Naive thymus-derived CD4-positive, alpha-beta T cell (primary cell): ENCODE data around the gene TMEM82. TPM values are rescaled to one million over a fixed set of nuclear protein-coding genes. Genes with fewer than 3 reads are reported as not detected.

Experiments
- ATAC-seq: fragments of 150-1000 bp; cut with Tn5 transposase; 2 replicates; pipeline ENCODE4 v1.10.0; 2021; ENCODE audit warnings: mild to moderate bottlenecking, moderate library complexity
- CTCF ChIA-PET: fragments of 350-600 bp; sonication (Branson Sonifier 250); formaldehyde crosslinking; loops from one replicate; lab custom pipeline; 2021; ENCODE audit warnings: antibody characterized with exemption; lab: Charles Lee
- POLR2A ChIA-PET: fragments of 350-600 bp; sonication (Branson Sonifier 250); formaldehyde crosslinking; loops from one replicate; lab custom pipeline; 2021; ENCODE audit warnings: antibody characterized with exemption, inconsistent platforms; lab: Charles Lee
- DNase-seq, 9 donors: peaks; one replicate each; pipeline versions ENCODE4 v3.0.0 to v3.0.0-alpha.2; 2020 to 2022; ENCODE audit warnings: mixed read lengths in 1 of 9
- H3K27ac ChIP-seq: one replicate; pipeline ENCODE4 v1.7.0; 2013; ENCODE audit warnings: mild to moderate bottlenecking, low read depth, low read length, moderate library complexity
- H3K27me3 ChIP-seq, 2 donors: one replicate each; pipeline ENCODE4 v1.7.0; 2013; ENCODE audit warnings: low read length in 2 of 2, mild to moderate bottlenecking in 2 of 2, moderate library complexity in 2 of 2; ENCODE audit not compliant: control insufficient read depth in 2 of 2, insufficient read depth in 2 of 2
- H3K36me3 ChIP-seq, 3 experiments: 1 replicate in 2 of 3; 2 replicates in 1 of 3; pipeline ENCODE4 v1.7.0; 2013; ENCODE audit warnings: low read length in 3 of 3, mild to moderate bottlenecking in 3 of 3, moderate library complexity in 1 of 3; ENCODE audit not compliant: insufficient read depth in 3 of 3, control insufficient read depth in 2 of 3
- H3K4me1 ChIP-seq, 2 donors: one replicate each; pipeline ENCODE4 v1.7.0; 2013; ENCODE audit warnings: low read length in 2 of 2, mild to moderate bottlenecking in 2 of 2, moderate library complexity in 1 of 2; ENCODE audit not compliant: control insufficient read depth in 2 of 2, insufficient read depth in 2 of 2
- H3K4me3 ChIP-seq: 2 replicates; pipeline ENCODE4 v1.7.0; 2013; ENCODE audit warnings: mild to moderate bottlenecking, low read length
- H3K9me3 ChIP-seq, 3 experiments: 1 replicate in 2 of 3; 2 replicates in 1 of 3; pipeline ENCODE4 v1.7.0; 2013; ENCODE audit warnings: low read length in 3 of 3; ENCODE audit not compliant: control insufficient read depth in 2 of 3
- H3K27ac Mint-ChIP-seq, 9 donors: one replicate each; pipeline ENCODE4 v1.8.0; 2020 to 2022; ENCODE audit warnings: mixed read lengths in 9 of 9, mild to moderate bottlenecking in 8 of 9, moderate library complexity in 5 of 9, inconsistent platforms in 2 of 9
- H3K27me3 Mint-ChIP-seq, 5 donors: one replicate each; pipeline ENCODE4 v1.8.0; 2021 to 2022; ENCODE audit warnings: mixed read lengths in 5 of 5, mild to moderate bottlenecking in 1 of 5
- H3K36me3 Mint-ChIP-seq, 5 donors: one replicate each; pipeline ENCODE4 v1.8.0; 2020 to 2022; ENCODE audit warnings: mixed read lengths in 5 of 5, mild to moderate bottlenecking in 3 of 5, inconsistent platforms in 1 of 5
- H3K4me1 Mint-ChIP-seq, 7 donors: one replicate each; pipeline ENCODE4 v1.8.0; 2020 to 2022; ENCODE audit warnings: mixed read lengths in 7 of 7, mild to moderate bottlenecking in 3 of 7, inconsistent platforms in 1 of 7
- H3K4me3 Mint-ChIP-seq, 10 donors: one replicate each; pipeline ENCODE4 v1.8.0; 2020 to 2022; ENCODE audit warnings: mild to moderate bottlenecking in 10 of 10, mixed read lengths in 10 of 10, moderate library complexity in 6 of 10, inconsistent platforms in 2 of 10
- H3K9me3 Mint-ChIP-seq, 11 donors: one replicate each; pipeline ENCODE4 v1.8.0; 2020 to 2022; ENCODE audit warnings: mixed read lengths in 11 of 11, mild to moderate bottlenecking in 4 of 11, inconsistent platforms in 1 of 11, moderate library complexity in 1 of 11
- intact Hi-C, 2 donors: fragments of 100-400 bp; cut with micrococcal nuclease; formaldehyde crosslinking; loops; one replicate each; pipeline ENCODE4 v1.15.1; 2023
- polyA plus RNA-seq, 2 donors: library from polyadenylated mRNA; unstranded; fragments of 300-500 nt; fragmentation: Illumina TruSeq; gene quantifications; one replicate each; pipeline ENCODE4 v1.2.3, GENCODE V29; 2021
- total RNA-seq, 6 experiments: library from RNA in 5 of 6; stranded (reverse) in 5 of 6; gene quantifications; 1 replicate in 5 of 6; 2 replicates in 1 of 6; pipeline ENCODE4 v1.2.3 and lab custom pipeline; 2021 to 2026

The TMEM82 gene
- total and polyA plus RNA-seq, 7 experiments from 2014 or later = not detected

DNA sequence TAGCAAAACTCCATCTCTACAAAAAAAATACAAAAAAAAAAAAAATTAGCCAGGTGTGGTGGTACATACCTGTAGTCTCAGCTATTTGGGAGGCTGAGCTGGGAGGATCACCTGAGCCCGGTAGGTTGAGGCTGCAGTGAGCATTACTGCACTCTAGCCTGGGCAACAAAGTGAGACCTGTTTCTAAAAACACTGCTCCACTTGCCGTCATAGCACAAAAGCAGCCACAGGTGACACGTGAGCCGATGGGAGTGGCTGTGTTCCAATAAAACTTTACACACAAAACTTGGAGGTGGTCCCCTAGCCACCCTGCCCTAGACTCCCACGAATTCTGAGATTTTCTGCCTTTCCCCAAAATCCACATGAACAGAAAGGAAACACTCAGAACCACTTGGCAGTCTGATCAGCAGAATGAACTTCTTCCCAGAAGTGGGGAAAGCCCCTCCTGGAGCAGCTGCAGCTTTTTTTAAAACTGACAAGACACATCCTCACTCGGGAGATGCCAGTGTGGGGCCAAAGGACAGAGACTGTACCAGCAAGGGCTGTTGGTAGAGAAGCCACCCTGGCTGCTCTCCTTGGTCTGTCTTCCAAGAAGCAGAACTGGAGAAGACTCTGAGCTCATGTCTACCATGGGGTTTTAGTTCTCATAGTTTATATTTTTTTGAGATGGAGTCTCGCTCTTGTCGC, 34.9 kb upstream of the TMEM82 start:
- H3K4me3 ChIP-seq = no peak overlapping the region
- no peaks in the 10 kb centered on the region for H3K27me3 ChIP-seq
- Mint-ChIP-seq H3K4me3 (no peak overlapping the region), H3K4me1 (peaks cover 14 to 37% (median 34%) of the 10 kb centered on the region in 7 donors), H3K9me3 (peaks cover 0 to 2% (median 0%) of the 10 kb centered on the region in 11 donors), H3K27me3 (no peaks in the 10 kb centered on the region), H3K27ac (no peak overlapping the region), H3K36me3 (peaks cover 0 to 17% (median 0%) of the 10 kb centered on the region in 5 donors)
- DNase-seq (no peak), ATAC-seq (no peak)
- H3K9me3 ChIP-seq = no peaks in the 10 kb centered on the region
- H3K27ac ChIP-seq = no peak overlapping the region
- CTCF ChIA-PET = interaction anchor here (0.6 kb wide), 1 partner anchor 34 kb away, joined by 4 read pairs; no protein-coding TSS in a partner anchor
- no peaks in the 10 kb centered on the region for H3K4me1 ChIP-seq
- POLR2A ChIA-PET = interaction anchor here (1.3 kb wide), 1 partner anchor 10 kb away, joined by 3 read pairs; no protein-coding TSS in a partner anchor
- intact Hi-C loops = no loop called here
- peaks cover 0 to 9% (median 0%) of the 10 kb centered on the region in 3 experiments for H3K36me3 ChIP-seq

DNA sequence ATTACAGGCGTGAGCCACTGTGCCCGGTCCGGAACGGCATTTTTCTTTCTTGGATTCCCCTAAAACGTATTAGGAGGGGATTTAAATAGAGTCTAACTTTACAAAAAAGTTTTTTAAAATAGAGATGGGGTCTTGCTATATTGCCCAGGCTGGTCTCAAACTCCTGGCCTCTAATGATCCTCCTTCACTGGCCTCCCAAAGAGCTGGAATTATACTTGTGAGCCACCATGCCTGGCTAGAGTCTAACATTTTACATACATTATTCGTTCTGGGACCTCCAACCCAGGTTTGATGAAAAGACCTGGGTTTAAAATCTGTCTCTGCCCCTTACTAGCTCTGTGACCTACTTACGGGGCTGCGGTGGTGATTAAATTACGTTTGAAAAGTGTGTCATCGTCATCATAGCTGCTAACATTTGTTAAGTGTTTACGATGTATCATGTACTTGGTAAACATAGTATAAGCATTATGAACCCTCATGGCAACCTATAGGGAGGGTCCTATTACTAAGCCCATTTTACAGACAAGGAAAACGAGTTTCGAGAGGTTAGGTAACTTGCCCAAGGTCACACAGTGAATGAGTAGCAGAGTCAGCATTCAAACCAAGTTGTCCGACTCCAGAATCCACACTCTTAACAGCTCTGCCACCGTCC, 33.7 kb upstream of the TMEM82 start:
- ChIA-PET POLR2A (interaction anchor here (0.6 to 1.3 kb wide), 4 partner anchors 8 to 1950 kb away, joined by 3 to 7 read pairs (median 4); no protein-coding TSS in a partner anchor), CTCF (interaction anchor here (0.6 kb wide), 1 partner anchor 106 kb away, joined by 5 read pairs; no protein-coding TSS in a partner anchor)
- Histone ChIP-seq H3K4me3 (no peak overlapping the region), H3K27me3 (no peaks in the 10 kb centered on the region), H3K36me3 (peaks cover 0 to 9% (median 0%) of the 10 kb centered on the region in 3 experiments), H3K9me3 (no peaks in the 10 kb centered on the region), H3K4me1 (no peaks in the 10 kb centered on the region), H3K27ac (no peak overlapping the region)
- intact Hi-C loops = no loop called here
- Mint-ChIP-seq H3K27ac (no peak overlapping the region), H3K36me3 (peaks cover 0 to 17% (median 0%) of the 10 kb centered on the region in 5 donors), H3K27me3 (no peaks in the 10 kb centered on the region), H3K9me3 (peaks cover 0 to 2% (median 0%) of the 10 kb centered on the region in 11 donors), H3K4me1 (peaks cover 14 to 35% (median 26%) of the 10 kb centered on the region in 7 donors), H3K4me3 (no peak overlapping the region)
- DNase-seq (no peak), ATAC-seq (no peak)

DNA sequence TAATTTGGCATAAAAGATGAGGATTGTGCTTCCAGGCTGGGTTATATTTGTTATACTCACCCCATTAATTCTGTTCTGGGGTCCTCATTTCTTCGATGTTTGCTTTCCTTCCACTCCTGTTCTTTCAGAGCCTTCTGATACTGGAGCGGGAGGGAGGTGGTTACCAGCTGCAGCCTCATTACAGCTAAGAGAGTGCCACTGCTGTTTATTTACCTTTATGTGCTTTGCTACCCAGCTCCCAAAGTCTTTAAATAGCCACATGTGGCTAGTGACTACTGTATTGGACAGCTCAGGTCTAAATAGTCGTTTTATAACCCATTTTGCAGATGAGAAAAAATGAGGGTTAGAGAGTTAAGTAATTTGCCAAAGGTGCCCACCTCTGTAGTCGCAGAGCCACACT, 33.1 kb upstream of the TMEM82 start:
- no peaks in the 10 kb centered on the region for H3K4me1 ChIP-seq
- intact Hi-C loops = no loop called here
- Mint-ChIP-seq H3K4me1 (peaks cover 14 to 31% (median 24%) of the 10 kb centered on the region in 7 donors), H3K4me3 (no peak overlapping the region), H3K27me3 (no peaks in the 10 kb centered on the region), H3K9me3 (peaks cover 0 to 2% (median 0%) of the 10 kb centered on the region in 11 donors), H3K36me3 (peaks cover 0 to 17% (median 0%) of the 10 kb centered on the region in 5 donors), H3K27ac (no peak overlapping the region)
- no peaks in the 10 kb centered on the region for H3K27me3 ChIP-seq
- DNase-seq (no peak), ATAC-seq (no peak)
- ChIA-PET POLR2A (interaction anchor here (0.6 to 0.9 kb wide), 2 partner anchors 8 to 24 kb away, joined by 3 to 4 read pairs; no protein-coding TSS in a partner anchor), CTCF (no interaction called here)
- H3K27ac ChIP-seq = no peak overlapping the region
- H3K9me3 ChIP-seq = no peaks in the 10 kb centered on the region
- H3K4me3 ChIP-seq = no peak overlapping the region
- H3K36me3 ChIP-seq = peaks cover 0 to 9% (median 0%) of the 10 kb centered on the region in 3 experiments

DNA sequence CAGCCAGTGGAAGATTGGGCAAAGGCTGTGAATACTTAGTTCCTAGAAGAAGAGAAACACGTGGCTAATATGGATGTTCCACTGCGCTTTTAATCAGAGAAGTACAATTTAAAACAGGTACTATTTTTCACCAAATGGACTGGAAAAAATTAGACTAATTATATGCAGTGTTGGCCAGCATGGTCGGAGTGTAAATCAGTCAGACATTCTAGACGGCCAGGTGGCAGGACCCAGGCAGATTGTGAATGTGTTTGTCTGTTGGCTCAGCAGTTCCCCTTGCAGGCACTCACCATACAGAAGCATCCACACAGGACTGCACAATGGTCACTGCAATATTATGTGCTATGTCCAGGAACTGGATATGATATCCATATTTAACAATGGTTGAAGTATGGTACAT, 30.1 kb upstream of the TMEM82 start:
- Mint-ChIP-seq H3K27ac (no peak overlapping the region), H3K36me3 (peaks cover 0 to 8% (median 0%) of the 10 kb centered on the region in 5 donors), H3K27me3 (no peaks in the 10 kb centered on the region), H3K4me1 (peaks cover 7 to 23% (median 14%) of the 10 kb centered on the region in 7 donors), H3K9me3 (peaks cover 0 to 2% (median 0%) of the 10 kb centered on the region in 11 donors), H3K4me3 (no peak overlapping the region)
- DNase-seq = no peak
- H3K9me3 ChIP-seq = no peaks in the 10 kb centered on the region
- peaks cover 0 to 22% (median 9%) of the 10 kb centered on the region in 3 experiments for H3K36me3 ChIP-seq
- no peak for ATAC-seq
- CTCF ChIA-PET = no interaction called here
- intact Hi-C loops = no loop called here
- POLR2A ChIA-PET = interaction anchor here (0.6 kb wide), 1 partner anchor 533 kb away, joined by 3 read pairs; no protein-coding TSS in a partner anchor
- no peak overlapping the region for H3K27ac ChIP-seq
- no peak overlapping the region for H3K4me3 ChIP-seq
- no peaks in the 10 kb centered on the region for H3K27me3 ChIP-seq
- no peaks in the 10 kb centered on the region for H3K4me1 ChIP-seq

DNA sequence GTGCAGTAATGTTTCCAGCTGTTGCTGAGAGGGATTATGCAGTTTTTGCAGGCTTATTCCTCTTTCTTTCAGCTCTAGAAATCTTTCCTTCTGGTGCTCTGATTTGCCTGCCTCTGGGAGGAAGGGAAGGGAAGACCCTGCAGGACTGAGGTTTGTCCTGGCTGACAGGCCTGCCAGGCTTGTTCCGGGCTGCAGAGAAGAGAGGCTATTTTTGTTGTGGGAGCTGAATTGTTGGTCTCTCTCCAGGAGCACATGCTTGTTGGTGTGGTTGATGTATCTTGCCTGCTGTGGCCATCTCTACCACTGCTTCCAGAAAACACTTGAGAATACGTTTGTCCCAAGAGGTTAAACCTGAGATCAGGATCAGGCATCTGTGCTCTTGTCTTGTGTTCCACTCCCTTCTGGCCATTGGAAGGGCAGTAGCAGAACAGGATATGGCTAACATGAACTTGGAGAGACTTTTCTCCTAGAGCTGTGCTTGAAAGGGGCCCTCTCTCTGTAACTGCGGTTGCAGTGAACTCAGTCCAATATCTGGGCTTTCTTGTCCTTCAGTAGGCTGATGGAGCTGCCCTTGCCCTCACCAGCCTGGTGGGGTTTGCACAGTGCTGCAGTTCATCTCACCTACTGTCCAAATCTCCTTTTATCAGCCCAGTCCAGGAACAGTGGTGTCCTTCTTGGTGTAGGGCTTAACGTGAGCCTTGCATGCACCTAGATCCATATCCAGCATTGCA, 27.7 kb upstream of the TMEM82 start:
- H3K9me3 ChIP-seq = no peaks in the 10 kb centered on the region
- no peak overlapping the region for H3K27ac ChIP-seq
- Mint-ChIP-seq H3K36me3 (peaks cover 0 to 16% (median 2%) of the 10 kb centered on the region in 5 donors), H3K9me3 (peaks cover 0 to under 1% (median 0%) of the 10 kb centered on the region in 11 donors), H3K27me3 (no peaks in the 10 kb centered on the region), H3K4me1 (peaks cover 7 to 16% (median 12%) of the 10 kb centered on the region in 7 donors), H3K4me3 (no peak overlapping the region), H3K27ac (peak overlapping the region in 3 of 9 donors; percentile 25 to 64 (median 45))
- H3K36me3 ChIP-seq = peaks cover 0 to 45% (median 9%) of the 10 kb centered on the region in 3 experiments
- no peaks in the 10 kb centered on the region for H3K4me1 ChIP-seq
- POLR2A ChIA-PET = interaction anchor here (0.6 kb wide), 1 partner anchor 109 kb away, joined by 3 read pairs; no protein-coding TSS in a partner anchor
- no peaks in the 10 kb centered on the region for H3K27me3 ChIP-seq
- ATAC-seq = no peak
- intact Hi-C loops = no loop called here
- CTCF ChIA-PET = no interaction called here
- DNase-seq = no peak
- no peak overlapping the region for H3K4me3 ChIP-seq
